Measurements from ENCODE around the gene LRRN4CL. TPM values are rescaled to one million over a fixed set of nuclear protein-coding genes. Genes with fewer than 3 reads are reported as not detected.

The LRRN4CL gene
- total and polyA plus RNA-seq, 9 of the 15 experiments (the other 6 are each of a cell fraction or from before 2014, with no cell fraction given), result 0.03 to 0.11 (median 0.05) TPM; not detected in 4

- peak; percentile 92 for TF ChIP-seq ZBTB40 (IDR thresholded peaks at IDR 0.05)
- TF ChIP-seq ZBTB40 (CRISPR knock-in tag; IDR thresholded peaks at IDR 0.05), result no peak
- no peak for TF ChIP-seq ZFP36 (IDR thresholded peaks at IDR 0.05; ENCODE audit: low read depth, low read length, partially characterized antibody)
- TF ChIP-seq PHF21A (IDR thresholded peaks at IDR 0.05; ENCODE audit: borderline replicate concordance, low read depth), result no peak
- 0 out of 2 replicates have a peak, but pooled peaks have one; percentile 2 for TF ChIP-seq ZNF384 (IDR thresholded peaks at IDR 0.05; ENCODE audit: low read depth, low read length)
- TF ChIP-seq CLOCK (CRISPR knock-in tag; IDR thresholded peaks at IDR 0.05; ENCODE audit: borderline replicate concordance), result no peak
- no peak; the same call in 1 of the 2 replicates for TF ChIP-seq ZNF511 (CRISPR knock-in tag; IDR thresholded peaks at IDR 0.05)
- TF ChIP-seq SMAD4 (CRISPR knock-in tag; conservative IDR thresholded peaks at IDR 0.05), result peak; percentile 75
- TF ChIP-seq HOXB6 (CRISPR knock-in tag; IDR thresholded peaks at IDR 0.05; ENCODE audit: borderline replicate concordance), result no peak
- TF ChIP-seq RBM34 (IDR thresholded peaks at IDR 0.05; ENCODE audit: borderline replicate concordance, insufficient read depth, low read length), result no peak
- no peak for TF ChIP-seq SREBF1 (IDR thresholded peaks at IDR 0.05; ENCODE audit: borderline replicate concordance, low read depth, low read length)
- no peak; the same call in 1 of the 2 replicates for TF ChIP-seq ARID1B (IDR thresholded peaks at IDR 0.05)
- TF ChIP-seq SMARCE1 (IDR thresholded peaks at IDR 0.05), result no peak; the same call in 1 of the 2 replicates
- TF ChIP-seq NR3C1 (CRISPR knock-in tag; IDR thresholded peaks at IDR 0.05), result no peak
- TF ChIP-seq STAT5A (IDR thresholded peaks at IDR 0.05; ENCODE audit: borderline replicate concordance, low read length), result no peak; the same call in 1 of the 2 replicates
Measured at GRCh38 chr11:62678770-62679696, 10.3 kb downstream of the LRRN4CL start, which contains the start of gene UBXN1 (continued).

Data from K562 (cell line).